Measurements from ENCODE around the gene HCLS1. TPM values are rescaled to one million over a fixed set of nuclear protein-coding genes. Genes with fewer than 3 reads are reported as not detected.

The HCLS1 gene
- total and polyA plus RNA-seq, 5 donors from 2014 or later: 345 to 564 (median 470) TPM

GRCh38 chr3:121654493-121655385 is 6.0 kb downstream of the HCLS1 start:
- Mint-ChIP-seq H3K27ac (peak overlapping the region; percentile 37 to 97 (median 73)), H3K9me3 (no peaks in the 10 kb centered on the region), H3K36me3 (peaks cover 60% of the 10 kb centered on the region), H3K4me1 (peaks cover 21 to 94% (median 81%) of the 10 kb centered on the region in 4 donors), H3K4me3 (peak overlapping the region; percentile 42 to 86 (median 67)), H3K27me3 (no peaks in the 10 kb centered on the region)
- peak; percentile 88 for ATAC-seq (ENCODE audit: low read depth in 2 of 2)
- H3K27ac ChIP-seq (ENCODE audit: insufficient read depth, low read length, poor library complexity, severe bottlenecking): peak overlapping the region; percentile 73
- H3K4me1 ChIP-seq (ENCODE audit: control insufficient read depth, insufficient read depth, low read length, poor library complexity, severe bottlenecking): peaks cover 65% of the 10 kb centered on the region
- DNase-seq: peak in 2 of 3 donors; percentile 39 to 80
- H3K36me3 ChIP-seq (ENCODE audit: control insufficient read depth, insufficient read depth, low read length): peaks cover 67% of the 10 kb centered on the region
- no peaks in the 10 kb centered on the region for H3K9me3 ChIP-seq (ENCODE audit: control insufficient read depth in 2 of 2, low read length in 2 of 2)
- H3K27me3 ChIP-seq (ENCODE audit: control insufficient read depth, insufficient read depth, low read length): no peaks in the 10 kb centered on the region
- peak overlapping the region; percentile 71 for H3K4me3 ChIP-seq (ENCODE audit: low read depth, low read length)

GRCh38 chr3:121651684-121652083 is 9.0 kb downstream of the HCLS1 start:
- no peak overlapping the region for H3K27ac ChIP-seq (ENCODE audit: insufficient read depth, low read length, poor library complexity, severe bottlenecking)
- H3K9me3 Mint-ChIP-seq: no peaks in the 10 kb centered on the region
- H3K4me3 Mint-ChIP-seq: peak overlapping the region; percentile 1 to 66 (median 48)
- peaks cover 44% of the 10 kb centered on the region for H3K4me1 ChIP-seq (ENCODE audit: control insufficient read depth, insufficient read depth, low read length, poor library complexity, severe bottlenecking)
- peaks cover 17 to 79% (median 66%) of the 10 kb centered on the region in 4 donors for H3K4me1 Mint-ChIP-seq
- DNase-seq: no peak
- peak overlapping the region; percentile 10 to 68 (median 29) for H3K27ac Mint-ChIP-seq
- H3K9me3 ChIP-seq (ENCODE audit: control insufficient read depth in 2 of 2, low read length in 2 of 2): no peaks in the 10 kb centered on the region
- no peak for ATAC-seq (ENCODE audit: low read depth in 2 of 2)
- no peaks in the 10 kb centered on the region for H3K27me3 ChIP-seq (ENCODE audit: control insufficient read depth, insufficient read depth, low read length)
- H3K36me3 Mint-ChIP-seq: peaks cover 40% of the 10 kb centered on the region
- no peaks in the 10 kb centered on the region for H3K27me3 Mint-ChIP-seq
- no peak overlapping the region for H3K4me3 ChIP-seq (ENCODE audit: low read depth, low read length)
- H3K36me3 ChIP-seq (ENCODE audit: control insufficient read depth, insufficient read depth, low read length): peaks cover 74% of the 10 kb centered on the region

GRCh38 chr3:121649645-121650044 is 11.1 kb downstream of the HCLS1 start:
- Mint-ChIP-seq H3K4me3 (peak overlapping the region in 1 of 4 donors; percentile 57), H3K36me3 (peaks cover 34% of the 10 kb centered on the region), H3K27ac (peak overlapping the region in 2 of 3 donors; percentile 36 to 48), H3K27me3 (no peaks in the 10 kb centered on the region), H3K4me1 (peaks cover 14 to 69% (median 53%) of the 10 kb centered on the region in 4 donors), H3K9me3 (peaks cover 0 to 2% (median 0%) of the 10 kb centered on the region in 7 donors)
- no peak overlapping the region for H3K27ac ChIP-seq (ENCODE audit: insufficient read depth, low read length, poor library complexity, severe bottlenecking)
- ATAC-seq (ENCODE audit: low read depth in 2 of 2) (no peak), DNase-seq (no peak)
- H3K4me1 ChIP-seq (ENCODE audit: control insufficient read depth, insufficient read depth, low read length, poor library complexity, severe bottlenecking): peaks cover 35% of the 10 kb centered on the region
- no peaks in the 10 kb centered on the region for H3K9me3 ChIP-seq (ENCODE audit: control insufficient read depth in 2 of 2, low read length in 2 of 2)
- peak overlapping the region; percentile 26 for H3K4me3 ChIP-seq (ENCODE audit: low read depth, low read length)
- H3K36me3 ChIP-seq (ENCODE audit: control insufficient read depth, insufficient read depth, low read length): peaks cover 65% of the 10 kb centered on the region
- no peaks in the 10 kb centered on the region for H3K27me3 ChIP-seq (ENCODE audit: control insufficient read depth, insufficient read depth, low read length)

GRCh38 chr3:121648219-121648958 is 12.3 kb downstream of the HCLS1 start:
- ATAC-seq (ENCODE audit: low read depth in 2 of 2): no peak
- Histone ChIP-seq H3K4me1 (ENCODE audit: control insufficient read depth, insufficient read depth, low read length, poor library complexity, severe bottlenecking) (peaks cover 23% of the 10 kb centered on the region), H3K36me3 (ENCODE audit: control insufficient read depth, insufficient read depth, low read length) (peaks cover 73% of the 10 kb centered on the region), H3K4me3 (ENCODE audit: low read depth, low read length) (no peak overlapping the region), H3K9me3 (ENCODE audit: control insufficient read depth in 2 of 2, low read length in 2 of 2) (no peaks in the 10 kb centered on the region), H3K27ac (ENCODE audit: insufficient read depth, low read length, poor library complexity, severe bottlenecking) (no peak overlapping the region), H3K27me3 (ENCODE audit: control insufficient read depth, insufficient read depth, low read length) (no peaks in the 10 kb centered on the region)
- Mint-ChIP-seq H3K9me3 (peaks cover 0 to 2% (median 0%) of the 10 kb centered on the region in 7 donors), H3K4me3 (no peak overlapping the region), H3K27me3 (no peaks in the 10 kb centered on the region), H3K27ac (peak overlapping the region in 2 of 3 donors; percentile 16 to 19), H3K36me3 (peaks cover 45% of the 10 kb centered on the region), H3K4me1 (peaks cover 14 to 58% (median 43%) of the 10 kb centered on the region in 4 donors)
- DNase-seq: no peak

- Histone ChIP-seq H3K4me3 (ENCODE audit: low read depth, low read length) (no peak overlapping the region), H3K9me3 (ENCODE audit: control insufficient read depth in 2 of 2, low read length in 2 of 2) (no peaks in the 10 kb centered on the region), H3K36me3 (ENCODE audit: control insufficient read depth, insufficient read depth, low read length) (peaks cover 72% of the 10 kb centered on the region), H3K4me1 (ENCODE audit: control insufficient read depth, insufficient read depth, low read length, poor library complexity, severe bottlenecking) (peaks cover under 1% of the 10 kb centered on the region), H3K27me3 (ENCODE audit: control insufficient read depth, insufficient read depth, low read length) (no peaks in the 10 kb centered on the region), H3K27ac (ENCODE audit: insufficient read depth, low read length, poor library complexity, severe bottlenecking) (no peak overlapping the region)
- H3K27ac Mint-ChIP-seq: peak overlapping the region in 2 of 3 donors; percentile 9 to 10
- ATAC-seq (ENCODE audit: low read depth in 2 of 2): no peak
- no peak for DNase-seq
- no peak overlapping the region for H3K4me3 Mint-ChIP-seq
- no peaks in the 10 kb centered on the region for H3K27me3 Mint-ChIP-seq
- peaks cover 51% of the 10 kb centered on the region for H3K36me3 Mint-ChIP-seq
- H3K4me1 Mint-ChIP-seq: peaks cover 13 to 45% (median 31%) of the 10 kb centered on the region in 4 donors
- H3K9me3 Mint-ChIP-seq: peaks cover 0 to 2% (median 0%) of the 10 kb centered on the region in 7 donors
Measured at GRCh38 chr3:121645054-121645453, 15.6 kb downstream of the HCLS1 start.

GRCh38 chr3:121642601-121643314 is 17.9 kb downstream of the HCLS1 start:
- Histone ChIP-seq H3K9me3 (ENCODE audit: control insufficient read depth in 2 of 2, low read length in 2 of 2) (no peaks in the 10 kb centered on the region), H3K4me1 (ENCODE audit: control insufficient read depth, insufficient read depth, low read length, poor library complexity, severe bottlenecking) (no peaks in the 10 kb centered on the region), H3K36me3 (ENCODE audit: control insufficient read depth, insufficient read depth, low read length) (peaks cover 79% of the 10 kb centered on the region), H3K27me3 (ENCODE audit: control insufficient read depth, insufficient read depth, low read length) (no peaks in the 10 kb centered on the region), H3K27ac (ENCODE audit: insufficient read depth, low read length, poor library complexity, severe bottlenecking) (no peak overlapping the region), H3K4me3 (ENCODE audit: low read depth, low read length) (no peak overlapping the region)
- H3K27me3 Mint-ChIP-seq: no peaks in the 10 kb centered on the region
- H3K27ac Mint-ChIP-seq: peak overlapping the region in 1 of 3 donors; percentile 71
- peaks cover 61% of the 10 kb centered on the region for H3K36me3 Mint-ChIP-seq
- H3K4me3 Mint-ChIP-seq: no peak overlapping the region
- ATAC-seq (ENCODE audit: low read depth in 2 of 2): no peak
- H3K9me3 Mint-ChIP-seq: peaks cover 0 to 2% (median 0%) of the 10 kb centered on the region in 7 donors
- H3K4me1 Mint-ChIP-seq: peaks cover 17 to 32% (median 21%) of the 10 kb centered on the region in 4 donors
- DNase-seq: no peak

- Mint-ChIP-seq H3K4me3 (no peak overlapping the region), H3K36me3 (peaks cover 74% of the 10 kb centered on the region)
- no peak for DNase-seq
Measured at GRCh38 chr3:121641127-121641526, 19.6 kb downstream of the HCLS1 start.

More at GRCh38 chr3:121641127-121641526, 19.6 kb downstream of the HCLS1 start:
- peak overlapping the region in 2 of 3 donors; percentile 47 to 92 for H3K27ac Mint-ChIP-seq
- Histone ChIP-seq H3K27ac (ENCODE audit: insufficient read depth, low read length, poor library complexity, severe bottlenecking) (no peak overlapping the region), H3K4me3 (ENCODE audit: low read depth, low read length) (no peak overlapping the region), H3K36me3 (ENCODE audit: control insufficient read depth, insufficient read depth, low read length) (peaks cover 87% of the 10 kb centered on the region), H3K27me3 (ENCODE audit: control insufficient read depth, insufficient read depth, low read length) (no peaks in the 10 kb centered on the region), H3K4me1 (ENCODE audit: control insufficient read depth, insufficient read depth, low read length, poor library complexity, severe bottlenecking) (no peaks in the 10 kb centered on the region), H3K9me3 (ENCODE audit: control insufficient read depth in 2 of 2, low read length in 2 of 2) (no peaks in the 10 kb centered on the region)
- H3K27me3 Mint-ChIP-seq: no peaks in the 10 kb centered on the region
- ATAC-seq (ENCODE audit: low read depth in 2 of 2): no peak
- peaks cover 17 to 27% (median 19%) of the 10 kb centered on the region in 4 donors for H3K4me1 Mint-ChIP-seq
- peaks cover 0 to 2% (median 0%) of the 10 kb centered on the region in 7 donors for H3K9me3 Mint-ChIP-seq

Data from CD4-positive, CD25-positive, alpha-beta regulatory T cell (primary cell).